Measurements from ENCODE around the gene HS3ST2. TPM values are rescaled to one million over a fixed set of nuclear protein-coding genes. Genes with fewer than 3 reads are reported as not detected.

HS3ST2 gene
- polyA plus RNA-seq, 1 experiment: not detected

DNA sequence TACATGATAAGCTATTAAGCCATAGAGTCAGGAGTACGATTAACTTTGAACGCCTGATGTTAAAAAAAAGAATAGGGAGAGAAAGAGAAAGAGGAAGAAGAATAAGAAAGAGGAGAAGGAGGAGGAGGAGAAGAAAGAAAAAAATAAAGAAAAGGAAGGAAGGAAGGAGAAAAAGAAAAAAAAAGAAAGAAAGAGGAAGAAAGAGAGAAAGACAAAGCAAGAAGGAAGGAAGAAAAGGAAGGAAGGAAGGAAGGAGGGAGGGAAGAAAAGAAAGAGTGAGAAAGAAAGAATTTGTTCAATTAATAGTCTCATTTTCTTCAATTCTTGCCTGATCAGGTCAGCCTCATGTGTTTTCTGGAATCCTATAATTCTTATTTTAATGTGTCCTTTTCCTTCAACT is 33.7 kb downstream of the HS3ST2 start:
- CTCF ChIA-PET: no interaction called here
- TF ChIP-seq, protein P1, sequence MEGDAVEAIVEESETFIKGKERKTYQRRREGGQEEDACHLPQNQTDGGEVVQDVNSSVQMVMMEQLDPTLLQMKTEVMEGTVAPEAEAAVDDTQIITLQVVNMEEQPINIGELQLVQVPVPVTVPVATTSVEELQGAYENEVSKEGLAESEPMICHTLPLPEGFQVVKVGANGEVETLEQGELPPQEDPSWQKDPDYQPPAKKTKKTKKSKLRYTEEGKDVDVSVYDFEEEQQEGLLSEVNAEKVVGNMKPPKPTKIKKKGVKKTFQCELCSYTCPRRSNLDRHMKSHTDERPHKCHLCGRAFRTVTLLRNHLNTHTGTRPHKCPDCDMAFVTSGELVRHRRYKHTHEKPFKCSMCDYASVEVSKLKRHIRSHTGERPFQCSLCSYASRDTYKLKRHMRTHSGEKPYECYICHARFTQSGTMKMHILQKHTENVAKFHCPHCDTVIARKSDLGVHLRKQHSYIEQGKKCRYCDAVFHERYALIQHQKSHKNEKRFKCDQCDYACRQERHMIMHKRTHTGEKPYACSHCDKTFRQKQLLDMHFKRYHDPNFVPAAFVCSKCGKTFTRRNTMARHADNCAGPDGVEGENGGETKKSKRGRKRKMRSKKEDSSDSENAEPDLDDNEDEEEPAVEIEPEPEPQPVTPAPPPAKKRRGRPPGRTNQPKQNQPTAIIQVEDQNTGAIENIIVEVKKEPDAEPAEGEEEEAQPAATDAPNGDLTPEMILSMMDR (IDR thresholded peaks at IDR 0.05; ENCODE audit: low read depth, low read length): no peak
- DNase-seq (ENCODE audit: low read depth, low spot score): no peak
- POLR2A ChIA-PET: no interaction called here
- Histone ChIP-seq H3K4me3 (ENCODE audit: low read depth, low read length) (no peak overlapping the region), H3K27me3 (ENCODE audit: control insufficient read depth, insufficient read depth, low read length) (peaks cover 3% of the 10 kb centered on the region), H3K9me3 (ENCODE audit: control insufficient read depth, insufficient read depth, low read length) (no peaks in the 10 kb centered on the region), H3K27ac (ENCODE audit: low read depth, low read length) (no peak overlapping the region)

DNA sequence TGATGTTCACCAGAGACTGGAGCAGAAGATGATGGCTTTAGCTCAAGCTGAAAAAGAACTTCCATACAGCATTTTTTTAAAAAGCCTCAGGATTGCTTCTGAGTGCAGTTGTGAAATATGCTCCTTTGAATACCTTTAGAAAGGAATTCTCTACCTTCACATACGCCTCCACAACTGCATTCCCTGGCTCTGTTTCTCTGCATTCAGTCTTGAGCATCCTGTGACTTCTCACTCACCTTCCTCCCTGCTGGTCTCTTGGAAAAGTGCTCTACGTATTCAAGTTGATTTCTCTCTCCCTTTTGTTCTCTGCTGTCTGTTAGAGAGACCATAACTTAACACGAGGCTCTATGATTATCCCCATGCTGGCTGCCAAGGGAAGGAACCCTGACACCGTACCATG is 34.5 kb downstream of the HS3ST2 start:
- no peak overlapping the region for H3K4me3 ChIP-seq (ENCODE audit: low read depth, low read length)
- H3K27ac ChIP-seq (ENCODE audit: low read depth, low read length): no peak overlapping the region
- POLR2A ChIA-PET: no interaction called here
- TF ChIP-seq, protein P1 (IDR thresholded peaks at IDR 0.05; ENCODE audit: low read depth, low read length): no peak
- CTCF ChIA-PET: no interaction called here
- peaks cover 2% of the 10 kb centered on the region for H3K27me3 ChIP-seq (ENCODE audit: control insufficient read depth, insufficient read depth, low read length)
- no peak for DNase-seq (ENCODE audit: low read depth, low spot score)
- H3K9me3 ChIP-seq (ENCODE audit: control insufficient read depth, insufficient read depth, low read length): no peaks in the 10 kb centered on the region

DNA sequence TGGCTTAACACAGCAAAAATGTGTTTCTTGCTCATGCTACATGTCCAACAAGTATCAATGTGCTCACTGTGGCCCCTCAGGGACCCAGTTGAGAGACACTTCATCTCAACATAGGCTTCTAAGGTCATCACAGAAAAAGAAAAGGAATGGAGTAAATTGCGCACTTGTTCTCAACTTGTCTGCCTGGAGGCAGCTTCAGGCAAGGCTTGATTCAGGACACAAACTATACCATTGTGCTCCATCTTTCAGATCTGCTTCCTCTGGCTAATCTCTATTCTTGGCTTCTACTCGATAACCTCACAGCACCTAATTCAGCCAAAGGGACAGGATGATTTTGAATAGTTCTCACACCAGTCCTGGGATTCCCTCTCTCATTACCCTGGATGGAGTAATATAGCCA is 35.6 kb downstream of the HS3ST2 start:
- Histone ChIP-seq H3K9me3 (ENCODE audit: control insufficient read depth, insufficient read depth, low read length) (no peaks in the 10 kb centered on the region), H3K27ac (ENCODE audit: low read depth, low read length) (no peak overlapping the region), H3K27me3 (ENCODE audit: control insufficient read depth, insufficient read depth, low read length) (peaks cover 2% of the 10 kb centered on the region), H3K4me3 (ENCODE audit: low read depth, low read length) (no peak overlapping the region)
- CTCF ChIA-PET: interaction anchor here (0.6 kb wide), 1 partner anchor 380 kb away, joined by 3 read pairs; no protein-coding TSS in a partner anchor
- POLR2A ChIA-PET: no interaction called here
- no peak for DNase-seq (ENCODE audit: low read depth, low spot score)
- TF ChIP-seq, protein P1 (IDR thresholded peaks at IDR 0.05; ENCODE audit: low read depth, low read length): no peak

DNA sequence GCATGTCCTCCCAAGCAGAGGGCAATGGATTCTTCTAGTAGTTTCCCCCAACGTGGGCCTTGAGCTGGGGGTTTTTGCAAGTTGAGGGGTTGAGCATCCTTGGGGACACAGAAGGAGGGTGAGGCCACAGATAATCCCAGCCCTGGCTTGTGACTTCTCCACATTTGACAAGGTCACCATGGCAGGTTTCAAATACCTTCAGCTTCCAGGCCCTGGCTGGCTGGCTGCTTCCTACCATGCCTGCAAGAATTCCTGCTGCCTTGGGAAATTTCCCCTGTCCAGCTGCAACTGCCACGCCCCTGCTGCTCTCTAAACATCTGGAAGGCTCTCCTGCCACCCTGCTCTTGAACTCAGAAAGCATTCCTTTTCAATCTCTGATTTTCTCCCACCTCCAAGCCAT is 41.3 kb downstream of the HS3ST2 start:
- no peaks in the 10 kb centered on the region for H3K9me3 ChIP-seq (ENCODE audit: control insufficient read depth, insufficient read depth, low read length)
- TF ChIP-seq, protein P1 (IDR thresholded peaks at IDR 0.05; ENCODE audit: low read depth, low read length): no peak
- no peak overlapping the region for H3K27ac ChIP-seq (ENCODE audit: low read depth, low read length)
- no peaks in the 10 kb centered on the region for H3K27me3 ChIP-seq (ENCODE audit: control insufficient read depth, insufficient read depth, low read length)
- POLR2A ChIA-PET: no interaction called here
- DNase-seq (ENCODE audit: low read depth, low spot score): no peak
- H3K4me3 ChIP-seq (ENCODE audit: low read depth, low read length): no peak overlapping the region
- CTCF ChIA-PET: no interaction called here

DNA sequence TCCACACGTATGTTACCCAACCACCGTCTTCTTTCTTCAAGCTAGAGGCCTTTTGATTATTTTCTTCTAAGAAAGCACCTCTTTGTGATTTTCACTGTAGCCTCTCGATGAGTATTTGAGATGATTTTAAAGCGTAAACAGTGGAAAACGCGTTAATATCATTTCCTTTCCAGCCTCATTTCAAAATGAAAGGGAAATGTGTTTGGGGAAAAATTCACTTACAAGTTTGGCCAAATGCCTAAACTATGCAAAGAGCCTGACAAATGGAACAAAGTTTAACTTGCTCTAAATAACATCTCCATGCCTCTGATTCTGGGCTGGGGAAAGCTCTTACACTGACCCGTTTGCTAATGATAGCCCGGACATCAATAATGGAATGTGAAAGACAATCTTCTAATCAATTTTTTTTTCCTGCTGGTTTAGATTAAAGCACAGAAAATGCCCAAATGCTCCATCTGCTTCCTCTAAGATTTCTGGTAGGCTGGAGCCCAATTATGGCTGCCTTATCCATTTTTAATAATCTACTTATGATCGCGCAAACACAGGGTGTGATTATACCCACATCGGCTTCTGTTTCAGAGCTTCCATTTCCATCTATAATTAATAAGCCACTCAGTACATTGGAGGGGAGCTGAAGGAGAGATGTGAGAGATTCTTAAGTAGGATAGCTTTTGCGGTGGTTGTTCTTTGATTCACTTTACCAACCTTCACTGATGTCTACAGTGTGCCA is 43.5 kb downstream of the HS3ST2 start:
- no peaks in the 10 kb centered on the region for H3K27me3 ChIP-seq (ENCODE audit: control insufficient read depth, insufficient read depth, low read length)
- ChIA-PET CTCF (no interaction called here), POLR2A (no interaction called here)
- TF ChIP-seq, protein P1 (IDR thresholded peaks at IDR 0.05; ENCODE audit: low read depth, low read length): no peak
- no peak overlapping the region for H3K4me3 ChIP-seq (ENCODE audit: low read depth, low read length)
- H3K27ac ChIP-seq (ENCODE audit: low read depth, low read length): no peak overlapping the region
- no peaks in the 10 kb centered on the region for H3K9me3 ChIP-seq (ENCODE audit: control insufficient read depth, insufficient read depth, low read length)
- DNase-seq (ENCODE audit: low read depth, low spot score): no peak

Measured in AG04450 (cell line).